Adrenal gland (tissue), 12 donors: ENCODE results near the gene RTRAF. TPM values are rescaled to one million over a fixed set of nuclear protein-coding genes. Genes with fewer than 3 reads are reported as not detected.
A peak's percentile ranks its signal among the peaks of the same experiment; 100 is the strongest.

ENCODE experiments used
- DNase-seq, 7 donors: peaks; one replicate each; pipeline ENCODE4 v3.0.0-alpha.2; 2019 to 2020
- H3K27ac ChIP-seq, 5 donors: fragments of 200-600 bp; sonication (generic) in 4 of 5; 1 replicate in 3 of 5; 2 replicates in 2 of 5; pipeline versions ENCODE4 v1.5.1 to v1.8.0; 2016 to 2020; ENCODE audit warnings: mild to moderate bottlenecking in 1 of 5
- H3K27me3 ChIP-seq: fragments of 200-600 bp; 2 replicates; pipeline ENCODE4 v1.8.0; 2021
- H3K36me3 ChIP-seq, 2 donors: fragments of 200-600 bp; replicated peaks in 1 of 2; 1 replicate in 1 of 2; 2 replicates in 1 of 2; pipeline versions ENCODE4 v1.5.1 to v1.8.0; 2018 to 2022
- H3K4me1 ChIP-seq, 2 donors: fragments of 200-600 bp; replicated peaks in 1 of 2; 1 replicate in 1 of 2; 2 replicates in 1 of 2; pipeline versions ENCODE4 v1.5.1 to v1.8.0; 2018 to 2021
- H3K4me3 ChIP-seq, 4 donors: fragments of 200-600 bp; sonication (generic) in 3 of 4; one replicate each; pipeline ENCODE4 v1.5.1; 2016 to 2018
- H3K9me3 ChIP-seq, 3 donors: fragments of 200-600 bp; sonication (generic) in 1 of 3; replicated peaks in 1 of 3; 1 replicate in 2 of 3; 2 replicates in 1 of 3; pipeline versions ENCODE4 v1.5.1 to v1.8.0; 2016 to 2021
- CTCF ChIP-seq, 6 experiments: fragments of 450-650 bp in 4 of 6; fragments of 200-600 bp in 2 of 6; sonication (generic) in 1 of 6; IDR thresholded peaks; 1 replicate in 5 of 6; 2 replicates in 1 of 6; pipeline versions ENCODE4 v1.5.1 to v1.8.0; 2016 to 2021; ENCODE audit warnings: antibody characterized with exemption in 6 of 6, mild to moderate bottlenecking in 2 of 6, moderate library complexity in 1 of 6
- POLR2A ChIP-seq, 2 donors: fragments of 450-650 bp; IDR thresholded peaks; one replicate each; pipeline ENCODE4 v1.6.1; 2017; ENCODE audit warnings: antibody characterized with exemption in 2 of 2, mild to moderate bottlenecking in 2 of 2, moderate library complexity in 1 of 2
- WGBS, 4 donors: extraction: QIAGEN DNeasy Blood & Tissue Kit in 2 of 4; methylation state at CpG; one replicate each; pipeline versions ENCODE4 v1.1.5 to v1.1.7; 2013 to 2017; 5-methylcytosine and 5-hydroxymethylcytosine counted together
- intact Hi-C, 2 donors: fragments of 100-400 bp; cut with DNase I; formaldehyde crosslinking; loops; one replicate each; pipeline versions ENCODE4 v1.14.1 to v1.15.0; 2022 to 2023
- polyA plus RNA-seq, 3 donors: library from polyadenylated mRNA; stranded (reverse); fragments of 200-250 nt in 2 of 3; fragments of 350-450 nt in 1 of 3; fragmentation: Illumina TruSeq in 1 of 3; extraction: RNeasy Lipid Tissue Mini Kit (QIAGEN cat#74804) in 1 of 3; gene quantifications; one replicate each; pipeline ENCODE4 v1.2.3, GENCODE V29; 2013 to 2014
- total RNA-seq, 9 donors: library from RNA; depleted of rRNA in 4 of 9; stranded (reverse); fragments of >200 nt in 4 of 9; fragments of 120-200 nt in 1 of 9; fragmentation: NEBNext Ultra II Directional in 1 of 9; extraction: Animal tissue kit (Norgen Biotek cat#: 25700) in 1 of 9; gene quantifications; one replicate each; pipeline versions ENCODE4 v1.1.0 to v1.2.4, GENCODE V29; 2013 to 2023
- donor health status: healthy with polysubstance abuse.
- donor health status: Bipolar disorder and iron deficiency.
- donor health status: DM: yes; HTN: yes; CAD: no.
- donor health status: DM: no; HTN: no; CAD: no.
- donor health status: DM: no; HTN: no; CAD: no.
- donor health status: DM: yes; HTN: yes; CAD: no.

Gene RTRAF
- total and polyA plus RNA-seq, 12 donors, result 12.9 to 308 (median 168) TPM

DNA sequence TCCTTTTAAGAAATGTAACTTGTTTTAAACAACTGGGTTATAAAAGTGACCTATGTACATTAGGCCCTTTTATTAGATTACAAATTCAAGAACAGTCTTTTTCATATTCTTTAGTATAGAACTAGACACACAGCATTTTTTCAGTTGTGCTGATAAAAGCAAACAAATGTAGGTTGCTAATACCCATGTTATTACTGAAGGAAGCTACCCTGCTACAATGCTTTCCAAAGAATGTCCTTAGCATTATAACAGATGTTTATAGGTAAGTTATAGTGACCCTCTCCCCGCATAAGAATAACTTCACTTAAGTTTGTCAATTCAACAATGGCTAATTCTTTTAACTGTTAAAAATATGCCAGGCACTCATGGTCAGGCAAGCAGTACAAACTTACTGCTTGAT, 17.9 kb downstream of the RTRAF start:
- Histone ChIP-seq H3K27ac (no peak overlapping the region), H3K9me3 (no peaks in the 10 kb centered on the region), H3K4me3 (no peak overlapping the region), H3K36me3 (peaks cover 0 to 84% of the 10 kb centered on the region in 2 donors), H3K4me1 (peaks cover 0 to 11% of the 10 kb centered on the region in 2 donors), H3K27me3 (no peaks in the 10 kb centered on the region)
- intact Hi-C loops, result no loop called here
- WGBS, 4 donors, result 42 to 98% (median 94%) methylated on average over 1 of the region's 1 CpG
- TF ChIP-seq CTCF (IDR thresholded peaks at IDR 0.05) (no peak), POLR2A (IDR thresholded peaks at IDR 0.05) (no peak)
- DNase-seq, result no peak

DNA sequence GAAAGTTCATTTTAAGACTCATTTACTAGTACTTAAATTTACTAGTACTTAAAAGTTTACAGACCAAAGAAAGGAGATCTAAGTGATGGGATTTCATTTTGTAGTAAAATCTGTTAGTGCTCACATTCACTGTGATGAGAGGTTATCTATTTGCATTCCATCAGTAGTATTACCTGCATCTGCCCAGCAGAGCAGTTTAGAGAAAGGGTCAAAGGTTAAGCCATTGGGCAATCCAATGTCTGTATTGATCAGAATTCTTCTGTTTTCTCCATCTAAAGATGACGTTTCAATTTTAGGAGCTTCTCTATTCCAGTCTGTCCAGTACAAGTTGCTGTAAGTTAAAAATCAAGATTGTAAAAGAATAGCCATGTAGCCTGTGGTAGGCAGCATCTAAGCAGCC, 18.3 kb downstream of the RTRAF start:
- Histone ChIP-seq H3K4me1 (peaks cover 0 to 9% of the 10 kb centered on the region in 2 donors), H3K36me3 (peaks cover 0 to 79% of the 10 kb centered on the region in 2 donors), H3K27ac (no peak overlapping the region), H3K4me3 (no peak overlapping the region), H3K27me3 (no peaks in the 10 kb centered on the region), H3K9me3 (no peaks in the 10 kb centered on the region)
- intact Hi-C loops, result no loop called here
- TF ChIP-seq CTCF (IDR thresholded peaks at IDR 0.05) (no peak), POLR2A (IDR thresholded peaks at IDR 0.05) (no peak)
- WGBS, 4 donors, result 85 to 95% (median 95%) methylated on average over 1 of the region's 1 CpG
- DNase-seq, result no peak

DNA sequence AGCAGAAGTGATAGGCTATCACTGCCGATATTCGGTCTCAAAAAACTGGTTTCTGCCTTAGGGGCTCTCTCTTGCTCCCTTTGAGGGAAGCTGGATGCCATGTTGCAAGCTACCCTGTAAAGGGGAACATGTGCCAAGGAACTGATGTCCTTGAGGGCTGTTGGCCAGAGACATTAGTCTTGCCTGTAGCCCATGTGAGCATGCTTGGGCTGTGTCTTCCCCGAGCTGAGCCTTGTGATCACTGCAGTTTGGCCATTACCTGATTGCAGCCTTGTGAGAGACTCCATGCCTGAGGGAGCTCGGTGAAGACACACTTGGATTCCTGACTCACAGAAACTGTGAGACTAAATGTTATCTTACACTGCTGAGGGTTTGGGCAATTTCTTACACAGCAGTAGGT, 18.8 kb downstream of the RTRAF start:
- WGBS, 4 donors, result 74 to 80% (median 79%) methylated on average over 3 to 4 of the region's 4 CpGs
- Histone ChIP-seq H3K4me1 (peaks cover 0 to 4% of the 10 kb centered on the region in 2 donors), H3K27me3 (no peaks in the 10 kb centered on the region), H3K36me3 (peaks cover 0 to 78% of the 10 kb centered on the region in 2 donors), H3K27ac (no peak overlapping the region), H3K4me3 (no peak overlapping the region), H3K9me3 (no peaks in the 10 kb centered on the region)
- intact Hi-C loops, result no loop called here
- peak in 5 of 7 donors; percentile 30 to 65 (median 48) for DNase-seq
- TF ChIP-seq CTCF (IDR thresholded peaks at IDR 0.05) (no peak), POLR2A (IDR thresholded peaks at IDR 0.05) (no peak)

GRCh38 chr14:52010173-52010693, 20.9 kb downstream of the RTRAF start:
- peaks cover 0 to 67% of the 10 kb centered on the region in 2 donors for H3K36me3 ChIP-seq
- H3K27me3 ChIP-seq, result no peaks in the 10 kb centered on the region
- TF ChIP-seq POLR2A (IDR thresholded peaks at IDR 0.05) (no peak), CTCF (IDR thresholded peaks at IDR 0.05) (no peak)
- H3K4me1 ChIP-seq, result peaks cover 0 to 6% of the 10 kb centered on the region in 2 donors
- H3K4me3 ChIP-seq, result no peak overlapping the region
- WGBS, 4 donors, result 71 to 97% (median 86%) methylated on average over 3 of the region's 3 CpGs
- no peak overlapping the region for H3K27ac ChIP-seq
- intact Hi-C loops, result no loop called here
- no peaks in the 10 kb centered on the region for H3K9me3 ChIP-seq
- DNase-seq, result no peak
